GM19463 (cell line): ENCODE results near the gene CABP7.

Experiments
- ATAC-seq: cut with Tn5 transposase; IDR thresholded peaks from one replicate; pipeline ENCODE4 v1.9.1; 2021; ENCODE audit warnings: mild to moderate bottlenecking, moderate library complexity; ENCODE audit not compliant: unreplicated experiment

CABP7 gene

DNA sequence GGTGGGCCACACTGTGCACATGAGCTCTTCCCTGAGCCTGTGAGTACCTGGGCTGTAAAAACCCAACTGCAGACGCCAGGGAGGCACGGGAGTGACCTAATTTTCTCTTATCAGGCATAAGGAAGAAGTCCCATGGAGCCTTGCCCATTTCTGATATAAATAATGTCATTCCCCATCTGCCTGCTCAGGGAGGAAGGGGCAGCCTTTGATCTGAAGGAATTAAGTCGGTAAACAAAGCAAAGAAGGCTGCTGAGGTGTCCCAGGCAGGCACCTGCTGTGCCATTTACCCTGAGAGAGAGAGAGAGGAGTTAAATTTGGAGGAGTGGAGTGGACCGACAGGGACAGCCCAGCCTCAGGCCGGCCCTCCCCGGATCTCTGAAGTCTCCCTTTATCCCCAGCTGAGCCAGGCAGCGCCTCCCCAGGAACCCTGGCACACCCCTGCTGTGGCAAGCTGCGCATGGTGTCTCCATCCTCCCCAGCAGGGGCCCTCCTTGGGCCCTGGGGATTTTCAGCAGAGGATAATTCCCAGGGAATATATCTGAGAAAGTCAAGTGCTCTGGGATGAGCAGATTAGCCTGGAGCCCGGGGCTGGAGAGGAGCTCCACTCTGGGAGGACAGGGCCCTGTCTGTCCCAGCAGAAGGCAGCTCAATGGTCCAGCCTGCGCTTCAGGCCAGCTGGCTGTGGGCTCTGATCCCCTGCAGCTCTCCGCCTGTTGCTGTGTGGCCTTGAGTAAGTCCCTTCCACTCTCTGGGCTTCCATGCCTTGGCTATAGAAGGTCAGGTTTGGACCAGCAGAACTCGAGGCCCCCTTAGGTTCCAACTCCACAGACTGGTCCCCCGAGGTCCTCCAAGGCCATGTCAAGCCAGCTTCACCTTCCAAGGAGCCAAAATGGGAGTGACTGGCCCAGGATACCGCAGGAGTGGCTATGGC lies 17.5 kb upstream of the CABP7 start:
- ATAC-seq: no peak

- no peak for ATAC-seq
Measured at GRCh38 chr22:29702931-29703501, 16.8 kb upstream of the CABP7 start.

- ATAC-seq: no peak
Measured at GRCh38 chr22:29703569-29704195, 16.1 kb upstream of the CABP7 start.

DNA sequence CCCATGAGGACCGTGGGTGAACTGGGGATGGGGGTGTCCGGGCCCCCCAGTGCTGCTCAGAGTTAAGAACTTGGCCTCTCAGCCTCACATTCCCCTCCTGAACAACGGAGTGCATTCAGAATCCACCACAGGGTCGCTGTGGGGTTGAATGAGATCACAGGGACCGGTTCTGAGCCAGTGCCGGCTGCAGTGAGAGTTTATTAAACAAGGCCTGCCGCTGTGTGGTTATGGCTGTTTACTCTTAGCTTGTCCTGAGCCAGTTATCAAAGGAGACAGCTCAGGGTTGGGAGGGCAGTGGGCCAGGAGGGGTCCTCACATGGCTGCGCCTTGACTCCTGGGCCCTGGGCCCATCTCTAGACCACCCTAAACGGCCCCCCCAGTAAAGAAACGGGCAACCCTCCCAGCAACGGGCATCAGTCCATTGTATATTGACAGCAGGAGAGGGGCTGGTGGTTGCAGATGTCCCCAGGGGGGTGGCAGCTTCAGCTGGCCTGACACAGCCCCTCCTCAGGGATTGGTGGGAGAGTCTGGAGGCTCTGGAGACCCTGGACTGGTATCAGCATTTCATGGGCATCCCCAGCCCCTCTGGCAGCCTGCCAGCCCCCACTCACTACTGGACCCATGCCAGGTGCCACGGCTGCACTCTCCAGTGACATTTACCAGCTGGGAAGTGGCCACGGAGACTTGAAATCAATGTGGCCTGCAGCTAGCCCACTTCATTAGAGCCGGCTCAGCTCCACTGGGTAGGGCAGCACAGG lies 15.1 kb upstream of the CABP7 start:
- ATAC-seq: no peak

DNA sequence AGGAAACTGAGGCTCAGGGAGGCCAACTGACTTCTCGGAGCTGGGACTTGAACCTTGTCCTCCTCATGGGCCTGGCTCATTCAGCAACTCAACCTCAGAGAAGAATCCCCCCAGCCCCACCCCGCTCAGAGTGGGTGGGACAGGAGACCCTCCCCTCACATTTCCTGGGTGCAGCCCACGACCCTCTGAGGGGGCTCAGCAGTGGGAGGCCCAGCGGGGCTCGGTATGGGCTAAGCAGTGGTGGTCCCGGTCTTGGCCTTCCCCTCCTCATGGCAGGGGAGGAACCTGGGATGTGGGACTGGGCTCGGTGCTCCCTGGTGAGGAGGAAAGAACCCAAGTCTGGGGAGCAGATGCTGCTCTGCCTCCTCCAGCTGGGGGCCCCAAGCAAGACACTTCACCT lies 14.2 kb upstream of the CABP7 start:
- ATAC-seq: no peak

GRCh38 chr22:29706486-29706885 lies 13.3 kb upstream of the CABP7 start:
- ATAC-seq: no peak

DNA sequence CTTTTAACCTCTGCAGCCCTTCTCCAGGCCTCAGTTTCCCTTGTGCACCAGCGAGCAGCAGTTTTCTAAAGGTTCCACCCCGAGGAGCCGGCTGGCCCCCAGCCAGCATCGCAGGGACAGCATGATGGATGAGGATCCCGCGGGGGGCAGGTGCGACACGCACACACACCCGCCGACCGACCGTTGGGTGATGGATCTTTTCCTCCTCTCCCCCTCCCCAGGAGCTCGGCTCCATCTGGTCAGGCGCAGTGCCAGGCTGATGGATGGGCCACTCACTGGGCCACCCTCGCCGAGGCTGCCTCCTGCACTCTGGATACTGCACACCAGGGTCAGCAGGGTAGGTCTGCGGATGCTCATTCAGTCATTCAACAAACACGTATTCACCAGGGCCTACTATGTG lies 12.8 kb upstream of the CABP7 start:
- no peak for ATAC-seq

- no peak for ATAC-seq
Measured at GRCh38 chr22:29707471-29707870, 12.3 kb upstream of the CABP7 start.

DNA sequence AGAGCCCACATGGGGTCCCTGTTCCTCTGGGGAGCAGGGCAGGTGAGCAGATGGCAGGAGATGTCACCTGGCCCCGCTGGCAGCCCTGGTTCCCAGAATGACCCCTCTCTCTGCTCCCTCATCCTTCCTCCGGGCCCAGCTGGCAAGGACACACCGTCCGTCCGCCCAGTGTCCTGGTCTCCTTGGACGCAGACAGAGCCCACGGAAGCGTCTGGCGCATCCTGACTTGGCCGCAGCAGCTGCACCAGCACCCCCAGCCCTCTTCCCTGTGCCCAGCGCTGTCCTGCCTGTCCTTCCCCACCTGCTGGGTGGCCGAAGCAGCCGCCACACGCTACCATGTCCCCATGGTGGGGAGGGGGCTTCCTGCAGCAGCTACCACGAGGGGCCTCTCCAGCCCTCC lies 9.6 kb upstream of the CABP7 start:
- ATAC-seq: no peak

DNA sequence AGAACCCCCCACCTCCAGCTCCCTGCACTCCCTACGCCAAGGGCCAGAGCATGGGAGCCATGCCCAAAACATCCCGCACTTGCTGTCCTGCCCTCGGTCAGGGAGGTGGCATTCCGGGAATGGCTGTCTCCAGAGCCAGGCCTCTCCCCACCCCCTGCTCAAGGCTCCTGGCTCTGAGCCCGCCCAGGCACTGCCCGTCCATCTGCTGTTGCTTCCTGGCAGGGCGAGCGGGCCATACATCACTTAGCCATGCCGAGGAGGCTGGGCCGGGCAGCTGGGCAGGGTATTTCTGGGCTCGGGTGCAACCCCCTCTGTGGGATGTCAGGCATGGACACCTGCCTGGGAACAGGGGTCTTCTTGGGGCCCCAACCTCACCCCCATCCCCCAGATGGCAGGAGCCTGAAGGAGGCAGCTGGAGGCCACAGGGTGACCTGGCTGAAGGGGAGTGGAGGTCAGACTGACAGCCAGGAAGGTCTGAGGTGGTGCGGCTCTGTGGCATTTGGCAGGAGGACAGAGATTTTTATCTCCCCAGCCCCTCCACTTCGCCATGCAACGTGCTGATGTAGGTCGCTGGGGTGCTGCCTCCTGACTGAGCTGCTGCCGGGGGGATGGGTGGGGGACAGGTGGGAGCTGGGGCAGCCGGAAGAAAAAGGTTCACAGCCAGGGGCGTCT lies 8.7 kb upstream of the CABP7 start:
- no peak for ATAC-seq

GRCh38 chr22:29712119-29712518 lies 7.7 kb upstream of the CABP7 start:
- ATAC-seq: no peak

GRCh38 chr22:29713156-29713727 lies 6.6 kb upstream of the CABP7 start:
- ATAC-seq: no peak

DNA sequence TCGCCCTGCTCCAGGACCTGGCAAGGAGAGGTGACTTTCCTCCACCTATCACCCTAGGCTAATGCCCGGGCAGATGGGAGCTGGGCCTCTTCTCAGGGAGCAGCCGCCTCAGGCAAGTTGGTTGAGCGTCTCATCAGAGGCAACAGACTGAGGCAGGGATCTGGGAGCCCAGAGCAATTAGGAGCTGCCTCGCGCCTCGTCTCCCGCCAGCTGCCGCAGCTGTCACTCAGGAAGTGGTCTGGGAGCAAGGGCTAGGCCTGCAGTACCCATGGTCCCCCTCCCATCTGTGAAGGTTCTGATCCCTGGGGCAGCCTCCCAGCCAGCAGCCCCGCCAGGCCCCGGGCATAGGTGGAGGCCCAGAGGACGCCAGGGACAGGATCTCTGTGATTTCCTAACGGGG lies 4.6 kb upstream of the CABP7 start:
- no peak for ATAC-seq

- no peak for ATAC-seq
Measured at GRCh38 chr22:29715705-29716104, 4.1 kb upstream of the CABP7 start.

DNA sequence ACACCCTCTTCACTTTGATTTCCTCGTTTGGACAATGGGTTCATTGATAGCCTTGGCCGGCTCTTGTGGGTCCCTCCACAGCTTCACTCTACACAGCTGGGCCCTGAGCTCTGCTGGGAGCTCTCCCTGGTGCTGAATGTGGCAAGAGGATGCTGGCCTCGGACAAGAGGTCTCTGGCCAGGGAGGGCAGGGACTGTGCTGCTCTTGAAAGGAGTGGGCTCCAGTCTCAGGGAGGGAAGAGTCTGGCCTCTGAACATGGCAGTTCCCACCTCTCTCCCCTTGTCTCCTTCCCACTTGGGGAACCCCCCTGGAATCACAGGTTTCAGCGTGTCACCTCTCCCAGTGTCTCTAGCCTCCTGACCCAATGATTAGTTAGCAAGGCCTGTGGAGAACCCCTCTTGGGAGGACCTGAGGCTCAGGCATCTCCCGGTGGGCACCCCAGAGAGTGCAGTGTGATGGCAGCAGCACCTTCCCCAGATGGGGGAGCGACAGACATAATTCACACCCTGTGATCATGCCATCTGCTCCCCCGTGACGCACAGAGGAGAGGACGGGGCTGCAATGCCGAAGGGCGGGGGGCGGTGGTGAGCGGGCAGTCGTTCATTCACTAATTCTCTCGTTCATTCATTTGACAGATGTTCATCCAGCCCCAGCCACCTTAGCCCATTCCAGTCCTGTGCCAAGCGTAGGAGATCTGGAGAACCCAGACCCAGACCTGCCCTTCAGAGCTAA lies 2.8 kb upstream of the CABP7 start:
- no peak for ATAC-seq

GRCh38 chr22:29717789-29718188 lies 2.0 kb upstream of the CABP7 start:
- ATAC-seq: no peak

DNA sequence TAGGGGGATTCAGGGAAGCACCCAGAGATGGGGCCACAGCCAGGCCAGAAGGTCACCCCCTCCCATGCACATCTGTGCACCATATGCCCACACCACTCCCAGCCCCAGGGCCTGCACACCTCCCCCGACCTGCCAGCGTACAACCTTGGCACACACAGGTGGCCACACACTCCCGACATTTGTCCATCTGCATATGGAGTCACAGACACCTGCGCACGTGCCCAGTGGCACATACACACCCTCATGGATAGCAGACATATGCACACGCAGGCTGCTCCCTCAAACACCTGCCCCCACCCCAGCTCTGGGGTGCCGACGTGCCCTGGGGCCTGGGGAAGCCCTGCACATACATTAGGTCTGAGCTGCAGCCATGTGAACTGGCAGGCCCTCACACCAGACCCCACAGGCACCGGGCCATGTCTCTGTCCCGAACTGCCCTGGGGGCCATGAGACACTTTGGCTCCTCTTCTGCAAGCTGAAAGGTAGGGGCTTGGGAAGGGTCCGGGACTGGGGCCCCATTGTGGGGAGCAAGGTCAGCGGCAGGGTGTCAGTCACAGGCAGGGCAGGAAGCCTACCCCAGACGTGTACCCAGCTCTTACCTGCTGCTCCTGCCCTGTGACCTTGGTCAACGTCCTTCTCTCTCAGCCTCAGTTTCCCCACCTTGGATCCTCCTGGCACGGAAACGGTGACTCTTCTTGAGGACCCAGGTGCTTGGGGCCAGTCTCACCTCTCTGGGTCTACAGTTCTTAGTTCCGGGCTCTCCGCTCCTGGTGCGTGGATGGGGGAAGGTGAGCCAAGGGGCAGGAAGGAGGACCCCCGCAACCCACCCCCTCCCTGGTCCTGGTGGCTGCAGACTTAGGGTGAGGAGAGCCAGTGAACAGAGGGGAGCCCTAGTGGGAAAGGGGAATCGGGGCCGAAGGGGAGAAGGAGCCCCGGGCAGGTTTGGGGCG lies 579 bp upstream of the CABP7 start:
- ATAC-seq: no peak

GRCh38 chr22:29720811-29721323 lies 1.1 kb downstream of the CABP7 start:
- no peak for ATAC-seq
